Measurements from ENCODE around the gene PGA4.

GRCh38 chr11:61265357-61265756, 43.2 kb downstream of the PGA4 start:
- TF ChIP-seq EP300 (IDR thresholded peaks at IDR 0.05) (no peak), CTCF (IDR thresholded peaks at IDR 0.05) (no peak), POLR2A (IDR thresholded peaks at IDR 0.05) (no peak)

All from tibial nerve (tissue), 4 donors.